ENCODE data around the gene COA1.

COA1 gene

DNA sequence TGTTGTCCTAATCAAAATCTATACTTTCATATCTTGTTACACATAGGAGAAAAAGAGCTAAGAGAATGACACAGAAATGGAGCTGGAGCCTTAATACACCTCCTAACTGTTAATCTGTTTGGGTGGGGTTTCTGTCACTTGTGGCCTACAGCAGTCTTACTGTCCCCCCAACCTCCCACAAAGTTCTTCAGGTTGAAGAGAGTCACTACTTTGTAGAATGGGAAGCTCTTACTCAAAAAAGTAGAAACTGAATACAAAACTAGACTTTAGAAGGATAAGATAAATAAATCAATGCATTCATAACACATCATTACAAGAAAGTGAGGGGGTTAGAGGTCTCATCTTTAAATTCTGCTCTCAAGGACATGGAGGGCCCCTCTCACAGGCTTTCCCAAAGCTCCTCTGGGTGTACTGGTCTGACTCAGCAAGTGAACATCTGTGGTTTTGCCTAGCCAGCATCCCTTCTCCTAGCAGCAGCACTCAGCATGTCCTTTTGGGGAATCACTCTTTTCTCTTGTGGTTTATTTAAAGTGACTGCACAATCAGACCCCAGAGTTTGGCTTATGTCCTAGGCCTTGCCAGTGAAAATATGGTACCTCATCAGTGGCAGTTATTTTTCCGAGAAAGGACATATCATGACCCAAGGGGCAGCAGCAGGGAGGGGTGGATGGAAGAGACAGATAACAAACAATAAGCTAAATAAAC is 27.2 kb upstream of the COA1 start:
- Histone ChIP-seq H3K27ac (ENCODE audit: low read depth, low read length) (no peak overlapping the region), H3K4me1 (ENCODE audit: insufficient read depth, low read length) (peaks cover 4% of the 10 kb centered on the region), H3K27me3 (ENCODE audit: control insufficient read depth in 1 of 2, insufficient read depth in 2 of 2, low read length in 2 of 2) (no peaks in the 10 kb centered on the region), H3K9ac (ENCODE audit: low read length) (no peak overlapping the region), H3K9me3 (ENCODE audit: low read length) (no peaks in the 10 kb centered on the region), H3K4me3 (ENCODE audit: low read depth in 1 of 2, low read length in 2 of 2) (no peak overlapping the region), H3K36me3 (ENCODE audit: insufficient read depth, low read length) (no peaks in the 10 kb centered on the region)

DNA sequence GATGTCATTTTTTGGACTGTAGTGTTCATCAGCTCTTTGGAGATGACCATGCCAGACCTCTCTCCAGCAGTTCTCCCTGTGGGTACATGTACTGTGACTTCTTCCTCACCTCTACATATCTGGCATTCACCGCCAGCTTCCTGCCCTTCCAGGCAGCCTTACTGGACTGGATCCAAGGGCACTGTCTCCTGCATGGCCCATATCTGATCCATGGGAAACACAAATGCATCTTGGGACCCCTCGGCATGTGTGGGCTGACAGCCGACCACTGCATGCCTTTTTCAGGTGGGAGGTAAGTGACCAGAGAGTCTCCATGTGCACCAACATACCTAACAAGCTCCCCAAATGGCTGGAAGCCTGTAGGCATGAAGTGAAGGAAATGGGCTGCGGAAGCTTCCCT is 25.3 kb upstream of the COA1 start:
- peaks cover 3% of the 10 kb centered on the region for H3K4me1 ChIP-seq (ENCODE audit: insufficient read depth, low read length)
- no peaks in the 10 kb centered on the region for H3K9me3 ChIP-seq (ENCODE audit: low read length)
- no peak overlapping the region for H3K4me3 ChIP-seq (ENCODE audit: low read depth in 1 of 2, low read length in 2 of 2)
- H3K36me3 ChIP-seq (ENCODE audit: insufficient read depth, low read length): no peaks in the 10 kb centered on the region
- H3K27me3 ChIP-seq (ENCODE audit: control insufficient read depth in 1 of 2, insufficient read depth in 2 of 2, low read length in 2 of 2): no peaks in the 10 kb centered on the region
- H3K9ac ChIP-seq (ENCODE audit: low read length): no peak overlapping the region
- no peak overlapping the region for H3K27ac ChIP-seq (ENCODE audit: low read depth, low read length)

- no peak overlapping the region for H3K27ac ChIP-seq (ENCODE audit: low read depth, low read length)
- no peaks in the 10 kb centered on the region for H3K4me1 ChIP-seq (ENCODE audit: insufficient read depth, low read length)
These were observed 24.5 kb upstream of the COA1 start for GRCh38 chr7:43753843-43754242.

GRCh38 chr7:43753271-43753810 is 24.0 kb upstream of the COA1 start:
- Histone ChIP-seq H3K27me3 (ENCODE audit: control insufficient read depth in 1 of 2, insufficient read depth in 2 of 2, low read length in 2 of 2) (no peaks in the 10 kb centered on the region), H3K27ac (ENCODE audit: low read depth, low read length) (no peak overlapping the region), H3K36me3 (ENCODE audit: insufficient read depth, low read length) (no peaks in the 10 kb centered on the region), H3K4me1 (ENCODE audit: insufficient read depth, low read length) (no peaks in the 10 kb centered on the region), H3K9me3 (ENCODE audit: low read length) (no peaks in the 10 kb centered on the region), H3K9ac (ENCODE audit: low read length) (no peak overlapping the region), H3K4me3 (ENCODE audit: low read depth in 1 of 2, low read length in 2 of 2) (no peak overlapping the region)

More at GRCh38 chr7:43753843-43754242, 24.5 kb upstream of the COA1 start:
- no peak overlapping the region for H3K4me3 ChIP-seq (ENCODE audit: low read depth in 1 of 2, low read length in 2 of 2)
- no peak overlapping the region for H3K9ac ChIP-seq (ENCODE audit: low read length)
- H3K36me3 ChIP-seq (ENCODE audit: insufficient read depth, low read length): no peaks in the 10 kb centered on the region
- H3K9me3 ChIP-seq (ENCODE audit: low read length): no peaks in the 10 kb centered on the region
- no peaks in the 10 kb centered on the region for H3K27me3 ChIP-seq (ENCODE audit: control insufficient read depth in 1 of 2, insufficient read depth in 2 of 2, low read length in 2 of 2)

DNA sequence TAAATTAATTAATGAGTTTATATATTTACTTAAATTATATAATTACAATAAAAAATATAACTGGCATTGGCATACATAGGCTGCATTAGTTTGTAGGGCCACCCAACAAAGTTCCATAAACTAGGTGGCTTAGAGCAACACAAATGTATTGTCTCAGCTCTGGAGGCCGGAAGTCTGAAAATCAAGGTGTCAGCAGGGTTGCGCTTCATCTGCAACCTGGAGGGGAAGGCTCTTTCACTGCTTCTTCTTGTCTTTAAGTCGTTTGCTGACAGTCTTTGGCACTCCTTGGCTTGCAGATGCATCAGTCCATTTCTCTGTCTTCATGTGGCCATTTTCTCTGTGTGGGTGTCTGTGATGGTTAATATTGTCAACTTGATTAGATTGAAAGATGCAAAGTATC is 23.1 kb upstream of the COA1 start:
- Histone ChIP-seq H3K4me3 (ENCODE audit: low read depth in 1 of 2, low read length in 2 of 2) (no peak overlapping the region), H3K27ac (ENCODE audit: low read depth, low read length) (no peak overlapping the region), H3K27me3 (ENCODE audit: control insufficient read depth in 1 of 2, insufficient read depth in 2 of 2, low read length in 2 of 2) (no peaks in the 10 kb centered on the region), H3K9ac (ENCODE audit: low read length) (no peak overlapping the region), H3K4me1 (ENCODE audit: insufficient read depth, low read length) (no peaks in the 10 kb centered on the region), H3K9me3 (ENCODE audit: low read length) (no peaks in the 10 kb centered on the region), H3K36me3 (ENCODE audit: insufficient read depth, low read length) (no peaks in the 10 kb centered on the region)

- Histone ChIP-seq H3K9ac (ENCODE audit: low read length) (no peak overlapping the region), H3K4me3 (ENCODE audit: low read depth in 1 of 2, low read length in 2 of 2) (no peak overlapping the region), H3K36me3 (ENCODE audit: insufficient read depth, low read length) (no peaks in the 10 kb centered on the region), H3K27me3 (ENCODE audit: control insufficient read depth in 1 of 2, insufficient read depth in 2 of 2, low read length in 2 of 2) (no peaks in the 10 kb centered on the region), H3K9me3 (ENCODE audit: low read length) (no peaks in the 10 kb centered on the region), H3K27ac (ENCODE audit: low read depth, low read length) (no peak overlapping the region), H3K4me1 (ENCODE audit: insufficient read depth, low read length) (no peaks in the 10 kb centered on the region)
These were observed 20.9 kb upstream of the COA1 start for GRCh38 chr7:43750016-43750887.

GRCh38 chr7:43749383-43749940 is 20.1 kb upstream of the COA1 start:
- Histone ChIP-seq H3K27ac (ENCODE audit: low read depth, low read length) (no peak overlapping the region), H3K27me3 (ENCODE audit: control insufficient read depth in 1 of 2, insufficient read depth in 2 of 2, low read length in 2 of 2) (no peaks in the 10 kb centered on the region), H3K9ac (ENCODE audit: low read length) (no peak overlapping the region), H3K4me3 (ENCODE audit: low read depth in 1 of 2, low read length in 2 of 2) (no peak overlapping the region), H3K9me3 (ENCODE audit: low read length) (no peaks in the 10 kb centered on the region), H3K36me3 (ENCODE audit: insufficient read depth, low read length) (no peaks in the 10 kb centered on the region), H3K4me1 (ENCODE audit: insufficient read depth, low read length) (no peaks in the 10 kb centered on the region)

DNA sequence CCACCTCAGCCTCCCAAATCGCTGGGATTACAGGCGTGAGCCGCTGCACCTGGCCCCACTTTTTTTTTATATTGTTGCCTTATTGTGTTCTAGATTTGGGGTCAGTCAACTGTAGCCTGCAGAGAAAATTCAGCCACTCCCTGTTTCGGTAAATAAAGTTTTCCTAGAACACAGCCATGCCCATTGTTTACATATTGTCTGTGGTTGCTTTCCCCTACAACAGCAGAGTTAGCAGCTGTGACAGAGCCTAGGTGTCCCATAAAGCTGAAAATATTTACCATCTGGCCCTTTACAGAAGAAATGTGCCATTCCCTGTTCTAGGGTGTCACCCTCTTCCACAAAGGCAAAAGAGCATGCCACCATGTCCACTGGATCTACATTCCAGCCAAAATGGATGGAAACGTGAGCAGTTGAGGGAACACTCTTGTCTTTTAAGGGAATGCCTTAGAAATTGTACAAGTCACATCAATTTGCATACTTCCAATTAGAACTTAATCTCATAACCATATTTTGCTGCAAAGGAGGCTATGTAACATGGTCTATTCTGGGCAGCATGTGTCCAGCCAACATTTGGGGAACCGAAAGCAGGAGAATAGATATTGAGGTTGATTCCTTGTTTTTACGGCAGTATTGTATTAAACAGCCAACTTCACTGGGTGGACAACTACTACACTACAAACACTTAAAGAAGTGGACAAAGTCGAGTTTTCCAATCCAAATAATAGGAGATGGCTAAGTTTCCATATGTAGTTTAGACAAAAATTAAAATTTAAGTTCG is 18.2 kb upstream of the COA1 start:
- Histone ChIP-seq H3K27me3 (ENCODE audit: control insufficient read depth in 1 of 2, insufficient read depth in 2 of 2, low read length in 2 of 2) (no peaks in the 10 kb centered on the region), H3K9ac (ENCODE audit: low read length) (no peak overlapping the region), H3K4me1 (ENCODE audit: insufficient read depth, low read length) (no peaks in the 10 kb centered on the region), H3K9me3 (ENCODE audit: low read length) (no peaks in the 10 kb centered on the region), H3K4me3 (ENCODE audit: low read depth in 1 of 2, low read length in 2 of 2) (no peak overlapping the region), H3K27ac (ENCODE audit: low read depth, low read length) (no peak overlapping the region), H3K36me3 (ENCODE audit: insufficient read depth, low read length) (no peaks in the 10 kb centered on the region)

- Histone ChIP-seq H3K36me3 (ENCODE audit: insufficient read depth, low read length) (no peaks in the 10 kb centered on the region), H3K27ac (ENCODE audit: low read depth, low read length) (no peak overlapping the region), H3K27me3 (ENCODE audit: control insufficient read depth in 1 of 2, insufficient read depth in 2 of 2, low read length in 2 of 2) (no peaks in the 10 kb centered on the region), H3K9me3 (ENCODE audit: low read length) (no peaks in the 10 kb centered on the region), H3K9ac (ENCODE audit: low read length) (no peak overlapping the region), H3K4me3 (ENCODE audit: low read depth in 1 of 2, low read length in 2 of 2) (no peak overlapping the region), H3K4me1 (ENCODE audit: insufficient read depth, low read length) (no peaks in the 10 kb centered on the region)
These were observed 13.4 kb upstream of the COA1 start for GRCh38 chr7:43742692-43743091.

DNA sequence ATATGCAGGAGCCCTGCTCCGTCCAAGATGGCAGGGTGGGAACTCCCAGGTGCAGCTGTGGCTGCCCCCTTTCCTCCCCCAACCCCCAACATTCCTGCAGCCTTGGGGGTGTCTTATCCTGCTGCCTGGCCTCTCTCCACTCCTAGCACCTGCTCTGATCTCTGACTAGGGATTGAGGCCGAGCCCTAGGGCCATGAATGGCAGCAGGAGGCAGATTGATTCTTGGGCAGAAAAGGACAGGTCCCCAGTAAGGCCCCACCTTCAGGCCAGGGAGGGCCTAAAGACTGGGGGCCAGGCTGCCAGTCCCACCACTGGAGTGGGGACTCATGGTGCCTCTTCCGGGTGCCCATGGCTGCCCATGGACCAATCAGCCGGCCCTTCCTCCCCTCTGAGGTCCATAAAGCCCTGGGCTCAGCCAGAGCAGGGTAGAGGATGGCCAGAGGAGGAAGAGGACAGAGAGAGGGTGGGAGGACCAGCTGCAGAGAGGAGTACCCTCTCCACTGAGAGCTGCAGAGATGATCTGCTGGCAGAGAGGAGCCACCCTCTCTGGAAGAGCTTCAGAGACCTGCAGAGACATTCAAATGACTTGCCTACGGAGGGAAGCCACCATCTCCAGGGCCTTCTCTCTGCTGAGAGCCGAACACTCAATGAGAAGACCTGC is 8.3 kb upstream of the COA1 start:
- H3K9me3 ChIP-seq (ENCODE audit: low read length): no peaks in the 10 kb centered on the region
- no peak overlapping the region for H3K4me3 ChIP-seq (ENCODE audit: low read depth in 1 of 2, low read length in 2 of 2)
- no peak overlapping the region for H3K27ac ChIP-seq (ENCODE audit: low read depth, low read length)
- H3K4me1 ChIP-seq (ENCODE audit: insufficient read depth, low read length): no peaks in the 10 kb centered on the region
- H3K9ac ChIP-seq (ENCODE audit: low read length): no peak overlapping the region
- no peaks in the 10 kb centered on the region for H3K27me3 ChIP-seq (ENCODE audit: control insufficient read depth in 1 of 2, insufficient read depth in 2 of 2, low read length in 2 of 2)
- H3K36me3 ChIP-seq (ENCODE audit: insufficient read depth, low read length): no peaks in the 10 kb centered on the region
